Peyer's patch (tissue), 4 donors: Measurements from ENCODE around the gene STYXL1. TPM values are rescaled to one million over a fixed set of nuclear protein-coding genes. Genes with fewer than 3 reads are reported as not detected.
A peak's percentile ranks its signal among the peaks of the same experiment; 100 is the strongest.

Source experiments
- DNase-seq, 3 donors: peaks; one replicate each; pipeline ENCODE4 v3.0.0-alpha.2; 2017 to 2019
- H3K27ac ChIP-seq, 4 donors: fragments of 200-600 bp; sonication (generic); one replicate each; pipeline ENCODE4 v1.5.1; 2016 to 2019
- H3K27me3 ChIP-seq, 2 donors: fragments of 200-600 bp; sonication (generic); one replicate each; pipeline ENCODE4 v1.5.1; 2019
- H3K36me3 ChIP-seq, 3 donors: fragments of 200-600 bp; sonication (generic); one replicate each; pipeline ENCODE4 v1.5.1; 2016 to 2019
- H3K4me1 ChIP-seq, 4 donors: fragments of 200-600 bp; sonication (generic); one replicate each; pipeline ENCODE4 v1.5.1; 2016 to 2019
- H3K4me3 ChIP-seq, 4 donors: fragments of 200-600 bp; sonication (generic); 1 replicate in 3 of 4; 2 replicates in 1 of 4; pipeline ENCODE4 v1.5.1; 2016 to 2019; ENCODE audit warnings: mild to moderate bottlenecking in 1 of 4
- H3K9me3 ChIP-seq, 4 donors: fragments of 200-600 bp; sonication (generic); one replicate each; pipeline ENCODE4 v1.5.1; 2016 to 2019; ENCODE audit warnings: mild to moderate bottlenecking in 1 of 4
- POLR2A ChIP-seq, 2 donors: fragments of 450-650 bp; IDR thresholded peaks; one replicate each; pipeline ENCODE4 v1.5.1; 2017; ENCODE audit warnings: antibody characterized with exemption in 2 of 2, mild to moderate bottlenecking in 2 of 2, moderate library complexity in 2 of 2
- total RNA-seq, 4 donors: library from RNA; depleted of rRNA; stranded (reverse); fragments of >200 nt; gene quantifications; one replicate each; pipeline ENCODE4 v1.1.0, GENCODE V29; 2016
- TF ChIP-seq, protein P1 (sequence below), 6 experiments: fragments of 450-650 bp in 4 of 6; fragments of 200-600 bp in 2 of 6; sonication (generic) in 1 of 6; IDR thresholded peaks; one replicate each; pipeline ENCODE4 v1.5.1; 2017 to 2019; ENCODE audit warnings: antibody characterized with exemption in 6 of 6, mild to moderate bottlenecking in 3 of 6, moderate library complexity in 1 of 6

Gene STYXL1
- total RNA-seq, 4 donors from 2014 or later: 14.2 to 42.9 (median 29.5) TPM

- no peaks in the 10 kb centered on the region for H3K27me3 ChIP-seq
- no peak overlapping the region for H3K4me3 ChIP-seq
- DNase-seq: no peak
- H3K9me3 ChIP-seq: no peaks in the 10 kb centered on the region
- no peak overlapping the region for H3K27ac ChIP-seq
- TF ChIP-seq, protein P1, sequence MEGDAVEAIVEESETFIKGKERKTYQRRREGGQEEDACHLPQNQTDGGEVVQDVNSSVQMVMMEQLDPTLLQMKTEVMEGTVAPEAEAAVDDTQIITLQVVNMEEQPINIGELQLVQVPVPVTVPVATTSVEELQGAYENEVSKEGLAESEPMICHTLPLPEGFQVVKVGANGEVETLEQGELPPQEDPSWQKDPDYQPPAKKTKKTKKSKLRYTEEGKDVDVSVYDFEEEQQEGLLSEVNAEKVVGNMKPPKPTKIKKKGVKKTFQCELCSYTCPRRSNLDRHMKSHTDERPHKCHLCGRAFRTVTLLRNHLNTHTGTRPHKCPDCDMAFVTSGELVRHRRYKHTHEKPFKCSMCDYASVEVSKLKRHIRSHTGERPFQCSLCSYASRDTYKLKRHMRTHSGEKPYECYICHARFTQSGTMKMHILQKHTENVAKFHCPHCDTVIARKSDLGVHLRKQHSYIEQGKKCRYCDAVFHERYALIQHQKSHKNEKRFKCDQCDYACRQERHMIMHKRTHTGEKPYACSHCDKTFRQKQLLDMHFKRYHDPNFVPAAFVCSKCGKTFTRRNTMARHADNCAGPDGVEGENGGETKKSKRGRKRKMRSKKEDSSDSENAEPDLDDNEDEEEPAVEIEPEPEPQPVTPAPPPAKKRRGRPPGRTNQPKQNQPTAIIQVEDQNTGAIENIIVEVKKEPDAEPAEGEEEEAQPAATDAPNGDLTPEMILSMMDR (IDR thresholded peaks at IDR 0.05): no peak
- no peak for TF ChIP-seq POLR2A (IDR thresholded peaks at IDR 0.05)
- peaks cover 0 to 14% (median 0%) of the 10 kb centered on the region in 3 donors for H3K36me3 ChIP-seq
- H3K4me1 ChIP-seq: peaks cover 0 to 13% (median 2%) of the 10 kb centered on the region in 4 donors
Measured at GRCh38 chr7:75998038-75998437, 49.8 kb downstream of the STYXL1 start.

DNA sequence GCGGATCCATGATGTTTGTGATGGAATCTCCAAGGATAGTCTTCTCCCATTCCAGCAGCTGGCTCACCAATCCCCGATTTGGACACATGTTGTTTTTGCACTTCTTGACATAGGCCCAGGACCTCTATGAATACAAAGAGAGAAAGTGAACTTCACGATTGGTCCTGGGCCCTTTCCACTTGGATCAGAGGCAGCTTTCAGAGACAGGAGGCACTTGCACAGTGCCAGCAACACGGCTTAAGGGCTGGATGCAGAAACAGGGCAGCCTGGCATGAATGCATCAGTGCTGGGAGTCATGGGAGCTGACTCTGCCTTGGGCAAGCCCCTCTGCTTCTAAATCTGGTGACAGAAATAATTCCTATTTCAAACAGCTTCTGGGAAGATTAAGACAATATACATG, 51.3 kb downstream of the STYXL1 start:
- no peak for DNase-seq
- TF ChIP-seq, protein P1 (IDR thresholded peaks at IDR 0.05): no peak
- no peak for TF ChIP-seq POLR2A (IDR thresholded peaks at IDR 0.05)
- Histone ChIP-seq H3K27ac (no peak overlapping the region), H3K4me3 (no peak overlapping the region), H3K36me3 (peaks cover 0 to 11% (median 0%) of the 10 kb centered on the region in 3 donors), H3K9me3 (no peaks in the 10 kb centered on the region), H3K4me1 (peaks cover 0 to 27% (median 2%) of the 10 kb centered on the region in 4 donors), H3K27me3 (no peaks in the 10 kb centered on the region)

DNA sequence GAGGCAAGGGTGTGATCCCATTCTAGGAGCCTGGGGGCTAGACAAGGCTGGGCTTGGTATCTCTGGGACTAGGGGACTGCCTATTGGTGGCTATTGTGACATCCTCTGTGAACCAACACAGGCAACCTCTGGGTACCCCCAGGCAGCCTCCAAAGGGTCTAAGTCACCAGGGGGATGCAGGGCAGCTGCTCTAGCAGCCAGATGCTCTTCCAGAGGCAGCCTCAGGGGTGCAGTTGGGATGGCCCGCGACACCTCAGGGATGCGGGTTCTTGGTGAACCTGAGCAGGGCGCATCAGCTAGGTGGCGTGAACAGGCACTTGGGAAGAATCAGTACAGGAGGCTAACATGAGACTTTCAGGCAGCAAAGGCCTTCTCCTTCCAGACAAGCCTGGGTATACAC, 51.8 kb downstream of the STYXL1 start:
- Histone ChIP-seq H3K27me3 (no peaks in the 10 kb centered on the region), H3K4me1 (peaks cover 0 to 32% (median 2%) of the 10 kb centered on the region in 4 donors), H3K27ac (no peak overlapping the region), H3K36me3 (peaks cover 0 to 11% (median 0%) of the 10 kb centered on the region in 3 donors), H3K4me3 (no peak overlapping the region), H3K9me3 (no peaks in the 10 kb centered on the region)
- TF ChIP-seq POLR2A (IDR thresholded peaks at IDR 0.05): no peak
- TF ChIP-seq, protein P1 (IDR thresholded peaks at IDR 0.05): no peak
- no peak for DNase-seq

- peaks cover 0 to 4% (median 0%) of the 10 kb centered on the region in 3 donors for H3K36me3 ChIP-seq
- peak overlapping the region; percentile 77 to 84 (median 80) for H3K4me3 ChIP-seq
- no peaks in the 10 kb centered on the region for H3K27me3 ChIP-seq
- peak overlapping the region; percentile 50 to 97 (median 88) for H3K27ac ChIP-seq
- H3K9me3 ChIP-seq: no peaks in the 10 kb centered on the region
- no peak for TF ChIP-seq POLR2A (IDR thresholded peaks at IDR 0.05)
- TF ChIP-seq, protein P1 (IDR thresholded peaks at IDR 0.05): no peak
- H3K4me1 ChIP-seq: peaks cover 0 to 39% (median 2%) of the 10 kb centered on the region in 4 donors
- DNase-seq: no peak
Measured at GRCh38 chr7:75995052-75995471, 52.7 kb downstream of the STYXL1 start.

- TF ChIP-seq, protein P1 (IDR thresholded peaks at IDR 0.05): peak in 5 of 6 experiments; percentile 10 to 37 (median 26)
- TF ChIP-seq POLR2A (IDR thresholded peaks at IDR 0.05): peak; percentile 70 to 91
- Histone ChIP-seq H3K27me3 (no peaks in the 10 kb centered on the region), H3K4me1 (peaks cover 0 to 41% (median 2%) of the 10 kb centered on the region in 4 donors), H3K27ac (peak within 1 kb of the TSS; percentile 80 to 97 (median 94)), H3K9me3 (no peaks in the 10 kb centered on the region), H3K36me3 (peaks cover 0 to 4% (median 0%) of the 10 kb centered on the region in 3 donors), H3K4me3 (peak within 1 kb of the TSS; percentile 77 to 84 (median 80))
- peak; percentile 97 to 99 (median 98) for DNase-seq
Measured at GRCh38 chr7:75994388-75995051, 53.3 kb downstream of the STYXL1 start, which contains the start of gene TMEM120A. TMEM120A (minus strand) TSS chr7:75994595; CDS start chr7:75994570, 25 bp downstream.
